CD4-positive, CD25-positive, alpha-beta regulatory T cell (primary cell): ENCODE measurements around the gene TMEM18. TPM values are rescaled to one million over a fixed set of nuclear protein-coding genes. Genes with fewer than 3 reads are reported as not detected.

Experiments
- ATAC-seq, 2 donors: fragments of 150-1000 bp; cut with Tn5 transposase; one replicate each; pipeline ENCODE4 v1.10.0; 2021; ENCODE audit warnings: low read depth in 2 of 2, moderate number of reproducible peaks in 2 of 2, moderate library complexity in 1 of 2
- DNase-seq, 3 donors: peaks; one replicate each; pipeline versions ENCODE4 v3.0.0 to v3.0.0-alpha.2; 2012 to 2022; ENCODE audit warnings: mixed read lengths in 1 of 3
- H3K27ac ChIP-seq: one replicate; pipeline ENCODE4 v1.7.0; 2013; ENCODE audit warnings: mild to moderate bottlenecking, low read length; ENCODE audit not compliant: insufficient read depth, poor library complexity, severe bottlenecking
- H3K27me3 ChIP-seq: one replicate; pipeline ENCODE4 v1.7.0; 2013; ENCODE audit warnings: low read length; ENCODE audit not compliant: control insufficient read depth, insufficient read depth
- H3K36me3 ChIP-seq: one replicate; pipeline ENCODE4 v1.7.0; 2013; ENCODE audit warnings: mild to moderate bottlenecking, low read length, moderate library complexity; ENCODE audit not compliant: control insufficient read depth, insufficient read depth
- H3K4me1 ChIP-seq: 2 replicates; pipeline ENCODE4 v1.7.0; 2013; ENCODE audit warnings: mild to moderate bottlenecking, low read length; ENCODE audit not compliant: insufficient read depth, control insufficient read depth, poor library complexity, severe bottlenecking
- H3K4me3 ChIP-seq: one replicate; pipeline ENCODE4 v1.7.0; 2013; ENCODE audit warnings: low read depth, mild to moderate bottlenecking, low read length, moderate library complexity
- H3K9me3 ChIP-seq, 2 experiments: 1 replicate in 1 of 2; 2 replicates in 1 of 2; pipeline ENCODE4 v1.7.0; 2013; ENCODE audit warnings: low read length in 2 of 2, mild to moderate bottlenecking in 1 of 2, moderate library complexity in 1 of 2; ENCODE audit not compliant: control insufficient read depth in 2 of 2
- H3K27ac Mint-ChIP-seq, 3 donors: one replicate each; pipeline ENCODE4 v1.8.0; 2020 to 2022; ENCODE audit warnings: mild to moderate bottlenecking in 3 of 3, mixed read lengths in 3 of 3, moderate library complexity in 2 of 3
- H3K27me3 Mint-ChIP-seq: one replicate; pipeline ENCODE4 v1.8.0; 2022; ENCODE audit warnings: mild to moderate bottlenecking, mixed read lengths
- H3K36me3 Mint-ChIP-seq: one replicate; pipeline ENCODE4 v1.8.0; 2020; ENCODE audit warnings: mixed read lengths
- H3K4me1 Mint-ChIP-seq, 4 donors: one replicate each; pipeline ENCODE4 v1.8.0; 2020 to 2022; ENCODE audit warnings: mixed read lengths in 4 of 4, mild to moderate bottlenecking in 1 of 4
- H3K4me3 Mint-ChIP-seq, 4 donors: one replicate each; pipeline ENCODE4 v1.8.0; 2020 to 2022; ENCODE audit warnings: mild to moderate bottlenecking in 4 of 4, mixed read lengths in 4 of 4, moderate library complexity in 3 of 4
- H3K9me3 Mint-ChIP-seq, 7 donors: one replicate each; pipeline ENCODE4 v1.8.0; 2020 to 2022; ENCODE audit warnings: mixed read lengths in 7 of 7, mild to moderate bottlenecking in 3 of 7, moderate library complexity in 2 of 7
- polyA plus RNA-seq, 4 donors: library from polyadenylated mRNA; unstranded; fragments of 300-500 nt; fragmentation: Illumina TruSeq; gene quantifications; one replicate each; pipeline ENCODE4 v1.2.3, GENCODE V29; 2021
- total RNA-seq: library from RNA; stranded (reverse); gene quantifications from one replicate; pipeline ENCODE4 v1.2.3, GENCODE V29; 2022

Gene TMEM18
- total and polyA plus RNA-seq, 5 donors from 2014 or later: 22.9 to 45.5 (median 26.9) TPM

DNA sequence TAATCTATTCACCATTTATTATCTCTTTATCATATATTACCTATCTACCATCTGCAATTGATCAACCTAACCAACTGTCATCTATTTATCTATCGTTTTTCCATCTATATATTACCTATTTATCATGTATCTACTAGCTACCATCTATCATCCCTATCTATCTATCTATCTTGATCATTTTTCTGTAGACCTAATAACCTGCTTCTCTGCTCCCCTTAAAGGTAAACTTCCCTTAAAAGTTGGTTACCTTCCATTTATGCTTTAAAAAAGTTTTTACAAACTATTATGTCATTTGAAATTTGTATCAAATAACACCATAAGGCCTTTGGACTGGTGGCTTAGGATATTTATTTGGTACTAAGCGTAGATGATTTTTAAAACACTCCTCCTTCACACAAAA, 47.2 kb downstream of the TMEM18 start:
- no peak for ATAC-seq
- DNase-seq: no peak
- H3K27me3 Mint-ChIP-seq: peaks cover 5% of the 10 kb centered on the region
- H3K4me3 ChIP-seq: no peak overlapping the region
- no peak overlapping the region for H3K27ac Mint-ChIP-seq
- no peak overlapping the region for H3K4me3 Mint-ChIP-seq
- peaks cover 0 to 3% of the 10 kb centered on the region in 2 experiments for H3K9me3 ChIP-seq
- no peaks in the 10 kb centered on the region for H3K36me3 ChIP-seq
- H3K4me1 ChIP-seq: no peaks in the 10 kb centered on the region
- no peak overlapping the region for H3K27ac ChIP-seq
- H3K4me1 Mint-ChIP-seq: no peaks in the 10 kb centered on the region
- no peaks in the 10 kb centered on the region for H3K36me3 Mint-ChIP-seq
- peaks cover 0 to 2% (median 0%) of the 10 kb centered on the region in 7 donors for H3K9me3 Mint-ChIP-seq
- H3K27me3 ChIP-seq: peaks cover 2% of the 10 kb centered on the region

DNA sequence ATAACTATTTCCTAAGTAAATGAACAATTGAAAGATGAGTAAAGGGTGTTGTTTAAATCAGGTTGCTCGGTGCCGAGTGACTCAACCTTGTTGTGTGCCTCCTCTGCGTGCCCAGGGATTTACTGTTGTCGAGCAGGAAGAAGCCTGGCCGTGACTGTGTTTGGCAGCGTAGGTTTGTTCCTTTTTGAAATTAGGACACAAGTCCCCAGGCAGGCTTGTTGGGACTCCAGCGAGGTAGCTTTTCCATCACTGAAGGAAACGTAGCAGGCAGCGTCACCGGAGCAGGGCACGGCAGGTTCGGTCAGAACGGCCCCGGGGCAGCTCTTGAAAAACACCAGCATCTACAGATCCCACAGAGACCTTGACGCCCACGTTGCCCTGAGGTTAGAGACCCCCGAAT, 48.6 kb downstream of the TMEM18 start:
- no peaks in the 10 kb centered on the region for H3K4me1 Mint-ChIP-seq
- Histone ChIP-seq H3K27me3 (no peaks in the 10 kb centered on the region), H3K9me3 (peaks cover 0 to 3% of the 10 kb centered on the region in 2 experiments), H3K36me3 (no peaks in the 10 kb centered on the region), H3K4me1 (no peaks in the 10 kb centered on the region), H3K27ac (no peak overlapping the region), H3K4me3 (no peak overlapping the region)
- H3K9me3 Mint-ChIP-seq: peaks cover 0 to 2% (median 0%) of the 10 kb centered on the region in 7 donors
- no peaks in the 10 kb centered on the region for H3K36me3 Mint-ChIP-seq
- H3K27ac Mint-ChIP-seq: no peak overlapping the region
- no peak for DNase-seq
- peaks cover 5% of the 10 kb centered on the region for H3K27me3 Mint-ChIP-seq
- ATAC-seq: no peak
- no peak overlapping the region for H3K4me3 Mint-ChIP-seq

DNA sequence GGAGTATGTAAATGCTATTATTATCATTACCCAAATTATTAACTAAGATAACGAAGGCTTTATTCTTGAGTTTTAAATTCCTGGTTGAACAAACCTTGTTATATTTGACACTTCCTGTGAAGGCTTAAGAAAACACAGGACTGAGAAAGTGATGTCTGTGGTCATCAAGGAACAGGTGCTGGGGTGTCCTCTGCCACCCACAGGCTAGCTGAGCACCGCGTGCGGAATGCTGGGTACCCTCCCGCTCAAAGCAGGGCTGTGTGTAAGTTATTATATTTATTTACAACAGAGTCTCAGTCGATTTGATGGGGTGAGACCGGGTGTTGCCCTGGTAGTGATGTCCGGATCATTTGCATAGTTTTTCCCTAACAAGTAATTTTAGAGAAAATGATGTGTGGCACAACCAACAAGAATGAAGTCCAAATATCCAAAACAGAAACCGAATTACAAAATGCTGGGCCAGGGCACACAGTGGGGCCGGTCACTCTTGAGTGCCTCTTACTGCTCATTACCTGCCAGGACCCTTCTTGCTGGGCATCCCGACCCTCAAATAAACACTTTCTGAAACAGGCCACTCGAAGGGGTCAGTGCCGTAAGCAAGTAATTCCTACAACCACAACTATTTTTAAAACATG, 49.2 kb downstream of the TMEM18 start:
- no peak for ATAC-seq
- Histone ChIP-seq H3K27ac (no peak overlapping the region), H3K36me3 (no peaks in the 10 kb centered on the region), H3K4me1 (no peaks in the 10 kb centered on the region), H3K9me3 (peaks cover 0 to 3% of the 10 kb centered on the region in 2 experiments), H3K27me3 (no peaks in the 10 kb centered on the region), H3K4me3 (no peak overlapping the region)
- Mint-ChIP-seq H3K36me3 (no peaks in the 10 kb centered on the region), H3K27ac (no peak overlapping the region), H3K9me3 (peaks cover 0 to 2% (median 0%) of the 10 kb centered on the region in 7 donors), H3K4me1 (no peaks in the 10 kb centered on the region), H3K27me3 (peaks cover 2% of the 10 kb centered on the region), H3K4me3 (no peak overlapping the region)
- DNase-seq: no peak

DNA sequence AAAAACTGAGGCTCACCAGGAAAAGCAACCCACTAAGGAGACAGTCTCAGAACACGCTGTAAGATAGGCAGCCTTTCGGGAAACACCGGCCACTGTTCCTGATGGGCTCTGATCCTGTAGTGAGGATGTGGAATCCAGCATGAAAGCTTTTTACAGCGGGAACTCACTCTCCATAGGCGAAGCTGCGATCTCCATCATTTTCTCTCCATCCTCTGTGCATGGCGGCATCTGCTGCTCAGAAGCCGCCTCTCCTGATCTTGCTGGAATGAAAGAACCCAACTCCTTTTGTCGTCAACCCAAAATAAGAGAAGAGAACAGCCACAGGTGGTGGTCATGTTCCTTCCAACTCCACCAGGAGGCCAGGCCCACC, 49.9 kb downstream of the TMEM18 start:
- Histone ChIP-seq H3K36me3 (no peaks in the 10 kb centered on the region), H3K4me1 (no peaks in the 10 kb centered on the region), H3K4me3 (no peak overlapping the region), H3K27me3 (no peaks in the 10 kb centered on the region), H3K9me3 (peaks cover 0 to 3% of the 10 kb centered on the region in 2 experiments), H3K27ac (no peak overlapping the region)
- DNase-seq (no peak), ATAC-seq (no peak)
- no peak overlapping the region for H3K4me3 Mint-ChIP-seq
- H3K27me3 Mint-ChIP-seq: no peaks in the 10 kb centered on the region
- H3K4me1 Mint-ChIP-seq: no peaks in the 10 kb centered on the region
- H3K27ac Mint-ChIP-seq: no peak overlapping the region
- no peaks in the 10 kb centered on the region for H3K36me3 Mint-ChIP-seq
- H3K9me3 Mint-ChIP-seq: peaks cover 0 to 2% (median 0%) of the 10 kb centered on the region in 7 donors

DNA sequence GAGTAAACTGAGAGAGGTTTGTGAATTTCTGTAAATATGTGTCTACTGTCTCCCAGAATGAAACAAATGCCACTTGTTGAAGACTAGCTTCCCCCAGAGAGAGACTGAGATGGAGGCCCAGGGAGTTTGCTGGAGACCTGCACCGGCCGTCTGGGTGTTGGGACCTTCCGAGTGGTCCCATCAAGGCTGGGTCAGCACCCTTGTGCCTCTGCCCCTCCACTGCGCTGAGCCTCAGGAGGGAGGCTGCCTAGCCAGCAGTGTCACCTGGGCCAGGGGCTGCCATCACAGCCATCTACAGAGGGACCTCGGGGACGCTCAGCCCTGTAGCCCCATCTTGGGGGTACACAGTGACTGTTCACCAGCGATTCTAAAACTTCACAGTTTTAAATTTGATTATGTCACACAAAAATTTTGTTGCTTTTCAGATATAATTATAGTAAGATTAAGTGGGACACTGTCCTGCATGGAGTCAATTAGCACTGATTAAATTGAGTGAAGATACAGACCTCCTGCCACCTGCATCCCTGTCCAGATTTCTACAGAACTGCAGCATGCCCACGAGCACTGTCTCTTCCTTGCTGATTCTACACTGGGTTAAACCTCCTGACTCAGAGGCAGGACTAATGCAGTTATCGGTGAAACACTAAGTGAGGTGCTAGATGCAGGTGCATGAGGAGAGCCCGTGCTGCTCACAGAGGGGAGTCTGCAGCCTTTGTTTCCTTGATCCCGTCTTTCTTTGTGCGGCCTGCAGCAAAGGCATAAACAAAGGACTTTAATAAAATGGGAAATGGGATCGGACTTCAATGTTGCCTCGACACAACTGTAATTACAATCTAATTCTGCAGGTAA, 50.5 kb downstream of the TMEM18 start:
- H3K4me3 ChIP-seq: no peak overlapping the region
- peaks cover 0 to 2% (median 0%) of the 10 kb centered on the region in 7 donors for H3K9me3 Mint-ChIP-seq
- no peaks in the 10 kb centered on the region for H3K4me1 Mint-ChIP-seq
- DNase-seq (no peak), ATAC-seq (no peak)
- H3K4me1 ChIP-seq: no peaks in the 10 kb centered on the region
- H3K27ac Mint-ChIP-seq: no peak overlapping the region
- H3K4me3 Mint-ChIP-seq: no peak overlapping the region
- H3K9me3 ChIP-seq: no peaks in the 10 kb centered on the region
- no peaks in the 10 kb centered on the region for H3K27me3 Mint-ChIP-seq
- H3K36me3 Mint-ChIP-seq: no peaks in the 10 kb centered on the region
- H3K36me3 ChIP-seq: no peaks in the 10 kb centered on the region
- H3K27ac ChIP-seq: no peak overlapping the region
- H3K27me3 ChIP-seq: no peaks in the 10 kb centered on the region

GRCh38 chr2:625415-626333, 51.5 kb downstream of the TMEM18 start:
- Histone ChIP-seq H3K27ac (no peak overlapping the region), H3K4me1 (no peaks in the 10 kb centered on the region), H3K27me3 (no peaks in the 10 kb centered on the region), H3K36me3 (no peaks in the 10 kb centered on the region), H3K4me3 (no peak overlapping the region), H3K9me3 (no peaks in the 10 kb centered on the region)
- H3K36me3 Mint-ChIP-seq: no peaks in the 10 kb centered on the region
- peak overlapping the region in 1 of 3 donors; percentile 22 for H3K27ac Mint-ChIP-seq
- H3K4me1 Mint-ChIP-seq: no peaks in the 10 kb centered on the region
- ATAC-seq (no peak), DNase-seq (no peak)
- H3K9me3 Mint-ChIP-seq: peaks cover 0 to 2% (median 0%) of the 10 kb centered on the region in 7 donors
- H3K4me3 Mint-ChIP-seq: no peak overlapping the region
- H3K27me3 Mint-ChIP-seq: no peaks in the 10 kb centered on the region

- Mint-ChIP-seq H3K4me3 (no peak overlapping the region), H3K4me1 (no peaks in the 10 kb centered on the region), H3K36me3 (no peaks in the 10 kb centered on the region), H3K9me3 (peaks cover 0 to 2% (median 0%) of the 10 kb centered on the region in 7 donors), H3K27me3 (no peaks in the 10 kb centered on the region), H3K27ac (no peak overlapping the region)
- Histone ChIP-seq H3K27ac (no peak overlapping the region), H3K27me3 (no peaks in the 10 kb centered on the region), H3K4me1 (no peaks in the 10 kb centered on the region), H3K36me3 (no peaks in the 10 kb centered on the region), H3K4me3 (no peak overlapping the region), H3K9me3 (no peaks in the 10 kb centered on the region)
- DNase-seq (no peak), ATAC-seq (no peak)
Observed at GRCh38 chr2:624551-625347, 52.5 kb downstream of the TMEM18 start.
